ENCODE data around the gene NANOS3. TPM values are rescaled to one million over a fixed set of nuclear protein-coding genes. Genes with fewer than 3 reads are reported as not detected.

The NANOS3 gene
- total and polyA plus RNA-seq, 9 of the 15 experiments (the other 6 are each of a cell fraction or from before 2014, with no cell fraction given), result not detected

DNA sequence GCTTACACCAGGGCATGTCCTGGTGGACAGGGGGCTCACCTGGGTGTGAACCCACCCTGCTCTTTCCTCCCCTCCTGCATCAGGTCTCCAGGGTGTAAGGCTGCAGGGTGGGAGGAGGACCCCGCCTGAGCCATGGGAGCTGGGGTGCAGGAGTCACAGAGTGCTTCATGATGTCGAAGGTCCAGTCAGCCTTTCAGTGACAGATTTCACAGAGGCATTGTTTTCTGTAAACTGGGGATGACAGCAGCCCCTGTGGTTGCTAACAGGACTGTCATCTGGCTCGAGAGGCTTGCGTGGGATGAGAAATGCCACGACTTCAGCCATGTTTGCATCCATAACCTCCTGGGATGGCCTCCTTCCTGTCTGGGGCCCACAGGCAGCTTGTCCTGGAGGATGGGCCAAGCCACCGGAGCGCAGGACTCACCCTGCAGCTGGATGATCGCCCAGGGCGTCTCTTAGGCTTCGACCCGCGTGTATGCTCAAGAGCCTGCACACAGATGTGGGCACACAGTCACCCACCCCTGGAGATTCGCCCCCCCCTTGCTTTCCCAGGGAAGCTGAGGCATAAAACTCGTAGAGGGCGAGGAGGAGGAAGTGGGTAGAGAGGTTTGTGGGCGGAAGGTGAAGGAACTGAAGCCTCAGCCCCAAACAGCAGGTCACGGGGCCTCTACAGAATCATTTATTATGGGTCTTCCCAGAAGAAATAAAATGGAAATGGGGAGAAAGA lies 4.9 kb downstream of the NANOS3 start:
- in situ Hi-C loops (cut with MboI), result loop anchor here (5.0 kb wide), 1 partner anchor 190 kb away; the partner anchor contains the start of gene MISP3
- Histone ChIP-seq H3K4me2 (ENCODE audit: insufficient read depth, low read length) (no peak overlapping the region), H3K27me3 (ENCODE audit: control insufficient read depth in 2 of 2, insufficient read depth in 2 of 2, low read length in 2 of 2) (no peaks in the 10 kb centered on the region; a peak in 1 of 5 replicates), H3K27ac (ENCODE audit: extremely low read depth, low read depth, low read length) (peak overlapping the region; percentile 43; the same call in 1 of the 3 replicates), H3K9ac (ENCODE audit: insufficient read depth in 1 of 2, low read depth in 2 of 2, low read length in 2 of 2) (peak overlapping the region in 1 of 2 experiments; percentile 86; a peak in 3 of 4 replicates), H3K36me3 (ENCODE audit: control insufficient read depth, insufficient read depth, low read length) (no peaks in the 10 kb centered on the region), H3K79me2 (ENCODE audit: control insufficient read depth, insufficient read depth, low read length) (no peaks in the 10 kb centered on the region), H3K4me1 (replicated peaks in 1 of 2; ENCODE audit: control insufficient read depth in 2 of 2, insufficient read depth in 2 of 2, low read length in 2 of 2) (peaks cover 17 to 63% of the 10 kb centered on the region in 2 experiments), H3K4me3 (no peak overlapping the region), H3K9me3 (replicated peaks; ENCODE audit: control insufficient read depth, insufficient read depth, low read depth, low read length) (no peaks in the 10 kb centered on the region), H3K9me1 (ENCODE audit: control insufficient read depth, insufficient read depth, low read length) (no peaks in the 10 kb centered on the region), H2AFZ (ENCODE audit: low read depth, low read length) (peak overlapping the region; percentile 67; the same call in 1 of the 2 replicates), H4K20me1 (replicated peaks; ENCODE audit: control insufficient read depth, insufficient read depth, low read length) (no peaks in the 10 kb centered on the region)
- ATAC-seq (no peak), FAIRE-seq (peak; percentile 65), DNase-seq (ENCODE audit: extremely low read depth in 1 of 4, low spot score in 3 of 4) (no peak)
- intact Hi-C loops (cut with micrococcal nuclease), result loop anchor here (5.0 kb wide), 1 partner anchor 465 kb away; no protein-coding TSS in a partner anchor
- POLR2A ChIA-PET, result interaction anchor here (0.6 to 2.1 kb wide), 3 partner anchors 20 to 150 kb away, joined by 3 to 5 read pairs (median 4); partner anchors contain the start of gene IL27RA
- CTCF ChIA-PET (ENCODE audit: low intra/inter-chr PET ratio), result no interaction called here
- TF ChIP-seq ZBTB7A (IDR thresholded peaks at IDR 0.05; ENCODE audit: borderline replicate concordance, control insufficient read depth, low read depth, low read length) (peak; percentile 53; the same call in 1 of the 2 replicates), NBN (IDR thresholded peaks at IDR 0.05; ENCODE audit: low read depth) (no peak), SP1 (CRISPR knock-in tag; IDR thresholded peaks at IDR 0.05) (0 out of 2 replicates have a peak, but pooled peaks have one; percentile 36), TEAD2 (tag; IDR thresholded peaks at IDR 0.05) (no peak), TRIM24 (IDR thresholded peaks at IDR 0.05) (no peak), HSF4 (CRISPR knock-in tag; IDR thresholded peaks at IDR 0.05; ENCODE audit: borderline replicate concordance) (no peak), ZFX (CRISPR knock-in tag; IDR thresholded peaks at IDR 0.05) (peak; percentile 13; the same call in 1 of the 2 replicates), ZNF197 (CRISPR knock-in tag; IDR thresholded peaks at IDR 0.05; ENCODE audit: low read depth) (no peak), RHOXF2B (CRISPR knock-in tag; conservative IDR thresholded peaks at IDR 0.05) (no peak), IFI16 (CRISPR knock-in tag; IDR thresholded peaks at IDR 0.05) (no peak), TEAD4 (IDR thresholded peaks at IDR 0.05; ENCODE audit: low read length) (no peak), TEAD4 (CRISPR knock-in tag; IDR thresholded peaks at IDR 0.05; ENCODE audit: borderline replicate concordance) (no peak), MAFF (IDR thresholded peaks at IDR 0.05; ENCODE audit: low read length) (no peak), KAT7 (CRISPR knock-in tag; IDR thresholded peaks at IDR 0.05; ENCODE audit: borderline replicate concordance) (no peak), PHB (CRISPR knock-in tag; IDR thresholded peaks at IDR 0.05) (no peak)
- TF ChIP-seq, protein P1, sequence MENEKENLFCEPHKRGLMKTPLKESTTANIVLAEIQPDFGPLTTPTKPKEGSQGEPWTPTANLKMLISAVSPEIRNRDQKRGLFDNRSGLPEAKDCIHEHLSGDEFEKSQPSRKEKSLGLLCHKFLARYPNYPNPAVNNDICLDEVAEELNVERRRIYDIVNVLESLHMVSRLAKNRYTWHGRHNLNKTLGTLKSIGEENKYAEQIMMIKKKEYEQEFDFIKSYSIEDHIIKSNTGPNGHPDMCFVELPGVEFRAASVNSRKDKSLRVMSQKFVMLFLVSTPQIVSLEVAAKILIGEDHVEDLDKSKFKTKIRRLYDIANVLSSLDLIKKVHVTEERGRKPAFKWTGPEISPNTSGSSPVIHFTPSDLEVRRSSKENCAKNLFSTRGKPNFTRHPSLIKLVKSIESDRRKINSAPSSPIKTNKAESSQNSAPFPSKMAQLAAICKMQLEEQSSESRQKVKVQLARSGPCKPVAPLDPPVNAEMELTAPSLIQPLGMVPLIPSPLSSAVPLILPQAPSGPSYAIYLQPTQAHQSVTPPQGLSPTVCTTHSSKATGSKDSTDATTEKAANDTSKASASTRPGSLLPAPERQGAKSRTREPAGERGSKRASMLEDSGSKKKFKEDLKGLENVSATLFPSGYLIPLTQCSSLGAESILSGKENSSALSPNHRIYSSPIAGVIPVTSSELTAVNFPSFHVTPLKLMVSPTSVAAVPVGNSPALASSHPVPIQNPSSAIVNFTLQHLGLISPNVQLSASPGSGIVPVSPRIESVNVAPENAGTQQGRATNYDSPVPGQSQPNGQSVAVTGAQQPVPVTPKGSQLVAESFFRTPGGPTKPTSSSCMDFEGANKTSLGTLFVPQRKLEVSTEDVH (IDR thresholded peaks at IDR 0.05; ENCODE audit: low read depth, partially characterized antibody), result no peak
- whole genome bisulfite sequencing (ENCODE audit: insufficient coverage, low coverage, missing lambda C conversion rate), result 48% methylated on average over 13 of the region's 17 CpGs
- no TSS peak for BruUV-seq (replicated peaks)
